K562 (cell line): ENCODE measurements around the gene MAGEA4. TPM values are rescaled to one million over a fixed set of nuclear protein-coding genes. Genes with fewer than 3 reads are reported as not detected.

Experiments used
- ATAC-seq: fragments of 200-7000 bp; cut with Tn5 transposase; 3 replicates; pipeline ENCODE4 v1.9.1; 2020; ENCODE audit warnings: moderate library complexity
- BruUV-seq: library from RNA; stranded (reverse); fragments of 400-500 nt; replicated peaks from 2 replicates; lab custom pipeline; 2021; lab: Mats Ljungman, UMichigan
- CTCF ChIA-PET: fragments of 300-600 bp; formaldehyde crosslinking; extraction: SDS; loops from one replicate; lab custom pipeline; 2021; ENCODE audit warnings: low intra/inter-chr PET ratio; lab: Yijun Ruan, JAX
- POLR2A ChIA-PET: fragments of 300-600, 350-650 bp; sonication (Branson Sonifier 250); formaldehyde crosslinking; extraction: SDS; loops from one replicate; lab custom pipeline; 2021; ENCODE audit warnings: antibody characterized with exemption, inconsistent platforms; lab: Yijun Ruan, JAX
- DNase-seq, 4 experiments: peaks; one replicate each; pipeline versions ENCODE4 v3.0.0 to v3.0.0-alpha.2; 2011 to 2018; ENCODE audit warnings: low spot score in 3 of 4, mixed read lengths in 3 of 4; ENCODE audit errors: extremely low read depth in 1 of 4
- FAIRE-seq: peaks from 2 replicates; lab custom pipeline; 2011; peaks lifted over from hg19 to GRCh38; lab: Jason Lieb, UNC
- H2AFZ ChIP-seq: 2 replicates; pipeline ENCODE4 v1.6.0; 2011; ENCODE audit warnings: low read depth, low read length, control low read depth, inconsistent platforms
- H3K27ac ChIP-seq: fragments of 200-600 bp; 3 replicates; pipeline ENCODE4 v1.8.0; 2011; ENCODE audit warnings: low read depth, mild to moderate bottlenecking, control low read depth, inconsistent platforms, low read length, moderate library complexity, mixed read lengths; ENCODE audit errors: extremely low read depth
- H3K27me3 ChIP-seq, 2 experiments: fragments of 300-600 bp in 1 of 2; 2 replicates in 1 of 2; 3 replicates in 1 of 2; pipeline versions ENCODE4 v1.6.0 to v1.8.0; 2011; ENCODE audit warnings: inconsistent platforms in 2 of 2, low read length in 2 of 2, mild to moderate bottlenecking in 1 of 2, mixed read lengths in 1 of 2, moderate library complexity in 1 of 2; ENCODE audit not compliant: control insufficient read depth in 2 of 2, insufficient read depth in 2 of 2
- H3K36me3 ChIP-seq: fragments of 300-600 bp; 3 replicates; pipeline ENCODE4 v1.8.0; 2011; ENCODE audit warnings: mild to moderate bottlenecking, low read length, inconsistent platforms; ENCODE audit not compliant: control insufficient read depth, insufficient read depth
- H3K4me1 ChIP-seq, 2 experiments: fragments of 200-600 bp in 1 of 2; replicated peaks in 1 of 2; 2 replicates in 1 of 2; 3 replicates in 1 of 2; pipeline versions ENCODE4 v1.5.1 to v1.8.0; 2011; ENCODE audit warnings: inconsistent platforms in 2 of 2, low read length in 2 of 2, mild to moderate bottlenecking in 1 of 2, mixed read lengths in 1 of 2, moderate library complexity in 1 of 2; ENCODE audit not compliant: control insufficient read depth in 2 of 2, insufficient read depth in 2 of 2
- H3K4me2 ChIP-seq: 2 replicates; pipeline ENCODE4 v1.6.1; 2011; ENCODE audit warnings: low read length, control low read depth, inconsistent platforms, mixed read lengths; ENCODE audit not compliant: insufficient read depth
- H3K4me3 ChIP-seq: fragments of 200-600 bp; sonication (generic), shearing (Covaris generic); 2 replicates; pipeline ENCODE4 v1.5.1; 2016; ENCODE audit warnings: control low read depth, inconsistent platforms
- H3K79me2 ChIP-seq: fragments of 200-600 bp; 3 replicates; pipeline ENCODE4 v1.8.0; 2011; ENCODE audit warnings: low read length, inconsistent platforms; ENCODE audit not compliant: control insufficient read depth, insufficient read depth
- H3K9ac ChIP-seq, 2 experiments: 2 replicates each; pipeline versions ENCODE4 v1.6.0 to v1.6.1; 2011; ENCODE audit warnings: low read depth in 2 of 2, low read length in 2 of 2, control low read depth in 1 of 2, inconsistent platforms in 1 of 2, mild to moderate bottlenecking in 1 of 2, mixed read lengths in 1 of 2; ENCODE audit not compliant: insufficient read depth in 1 of 2
- H3K9me1 ChIP-seq: one replicate; pipeline ENCODE4 v1.6.0; 2011; ENCODE audit warnings: inconsistent platforms, mild to moderate bottlenecking, low read length, moderate library complexity; ENCODE audit not compliant: control insufficient read depth, insufficient read depth
- H3K9me3 ChIP-seq: replicated peaks from 2 replicates; pipeline ENCODE4 v1.5.1; 2011; ENCODE audit warnings: low read depth, low read length, inconsistent platforms; ENCODE audit not compliant: control insufficient read depth, insufficient read depth
- H4K20me1 ChIP-seq: replicated peaks from 2 replicates; pipeline ENCODE4 v1.6.1; 2011; ENCODE audit warnings: low read length, inconsistent platforms, mixed read lengths; ENCODE audit not compliant: control insufficient read depth, insufficient read depth
- ELF4 ChIP-seq: fragments of 450-650 bp; formaldehyde crosslinking; IDR thresholded peaks from 2 replicates; pipeline ENCODE4 v1.4.0; 2022; ENCODE audit warnings: missing genetic modification characterization
- KDM4B ChIP-seq, 2 experiments: fragments of 450-650 bp in 1 of 2; sonication (generic) in 1 of 2; IDR thresholded peaks; 2 replicates each; pipeline ENCODE4 v1.6.1; 2016 to 2017; ENCODE audit warnings: borderline replicate concordance in 2 of 2, antibody characterized with exemption in 1 of 2, low read depth in 1 of 2, mild to moderate bottlenecking in 1 of 2
- MNT ChIP-seq, 2 experiments: fragments of 450-650 bp; conservative IDR thresholded peaks; 2 replicates each; pipeline ENCODE4 v1.6.1; 2017; ENCODE audit warnings: mild to moderate bottlenecking in 2 of 2, moderate library complexity in 2 of 2
- NRF1 ChIP-seq, 2 experiments: fragments of 450-650 bp; IDR thresholded peaks in 1 of 2; conservative IDR thresholded peaks in 1 of 2; 2 replicates each; pipeline ENCODE4 v1.6.1; 2014; ENCODE audit warnings: mild to moderate bottlenecking in 2 of 2
- POLR2AphosphoS2 ChIP-seq: IDR thresholded peaks from 2 replicates; pipeline ENCODE4 v1.6.1; 2012; ENCODE audit warnings: low read length, improper control_type of control experiment
- SMARCC2 ChIP-seq: fragments of 450-650 bp; IDR thresholded peaks from 2 replicates; pipeline ENCODE4 v1.6.1; 2017; ENCODE audit warnings: antibody characterized with exemption, moderate library complexity, mild to moderate bottlenecking, low read depth
- TBL1XR1 ChIP-seq, 2 experiments: IDR thresholded peaks; 2 replicates each; pipeline ENCODE4 v1.6.1; 2012; ENCODE audit warnings: improper control_type of control experiment in 2 of 2, low read length in 2 of 2, mild to moderate bottlenecking in 1 of 2
- TCF3 ChIP-seq: sonication (generic); formaldehyde crosslinking; IDR thresholded peaks from 2 replicates; pipeline ENCODE4 v1.4.0; 2020; ENCODE audit warnings: mild to moderate bottlenecking, missing genetic modification reagents
- UBTF ChIP-seq, 2 experiments: IDR thresholded peaks; 2 replicates each; pipeline ENCODE4 v1.6.1; 2012; ENCODE audit warnings: improper control_type of control experiment in 2 of 2, low read depth in 2 of 2, low read length in 2 of 2, borderline replicate concordance in 1 of 2
- XRCC3 ChIP-seq: fragments of 450-650 bp; IDR thresholded peaks from 2 replicates; pipeline ENCODE4 v1.6.1; 2017; ENCODE audit warnings: mild to moderate bottlenecking, moderate library complexity
- ZBTB43 ChIP-seq: sonication (generic); formaldehyde crosslinking; IDR thresholded peaks from 2 replicates; pipeline ENCODE4 v1.8.0; 2023; ENCODE audit warnings: mild to moderate bottlenecking, missing genetic modification reagents
- ZKSCAN1 ChIP-seq: fragments of 150-350 bp; IDR thresholded peaks from 2 replicates; pipeline ENCODE4 v1.6.1; 2016; ENCODE audit warnings: low read depth, low read length
- ZNF583 ChIP-seq: fragments of 250-450 bp; sonication (Bioruptor Pico); IDR thresholded peaks from 2 replicates; pipeline ENCODE4 v1.4.0; 2020
- WGBS: fragments of 100-300 bp; shearing (Covaris generic); methylation state at CpG from one replicate; pipeline ENCODE4 v1.1.6; 2016; ENCODE audit warnings: low coverage, mixed read lengths; ENCODE audit not compliant: insufficient coverage; ENCODE audit errors: missing lambda C conversion rate; 5-methylcytosine and 5-hydroxymethylcytosine counted together
- in situ Hi-C: fragments of 300-500 bp; cut with MboI; formaldehyde crosslinking; loops from 4 replicates; pipeline ENCODE4 v1.15.0; 2018; ENCODE audit warnings: inconsistent platforms, mixed read lengths
- intact Hi-C: fragments of 100-400 bp; cut with micrococcal nuclease; formaldehyde crosslinking; loops from 2 replicates; pipeline ENCODE4 v1.14.2; 2022
- polyA plus RNA-seq, 8 experiments: library from polyadenylated mRNA; depleted of rRNA in 4 of 8; stranded (reverse) in 5 of 8; unstranded in 3 of 8; fragments of >200 nt; fragmentation: Nextera tagmentation in 2 of 8; fragmentation: Illumina TruSeq in 1 of 8; extraction: Ambion mirVana in 2 of 8; extraction: Trizol in 1 of 8; gene quantifications; 2 replicates each; pipeline versions ENCODE4 v1.2.1 to v1.2.3, GENCODE V29; 2011 to 2014; ENCODE audit warnings: inconsistent platforms in 1 of 8, missing spikeins in 1 of 8
- total RNA-seq, 7 experiments: library from RNA; depleted of rRNA in 6 of 7; stranded (reverse); fragments of >200 nt in 6 of 7; fragmentation: Illumina TruSeq in 2 of 7; extraction: Trizol in 2 of 7; gene quantifications; 2 replicates each; pipeline versions ENCODE4 v1.2.1 to v1.2.3, GENCODE V29; 2011 to 2021; ENCODE audit warnings: low replicate concordance in 1 of 7
- TF ChIP-seq, protein P1 (sequence below): fragments of 200-400 bp; formaldehyde crosslinking; IDR thresholded peaks from 2 replicates; pipeline ENCODE4 v1.6.1; 2017; ENCODE audit warnings: mild to moderate bottlenecking, low read depth, low read length, moderate library complexity

Gene MAGEA4
- total and polyA plus RNA-seq, 9 of the 15 experiments (the other 6 are each of a cell fraction or from before 2014, with no cell fraction given) = 0.42 to 1.9 (median 0.69) TPM

DNA sequence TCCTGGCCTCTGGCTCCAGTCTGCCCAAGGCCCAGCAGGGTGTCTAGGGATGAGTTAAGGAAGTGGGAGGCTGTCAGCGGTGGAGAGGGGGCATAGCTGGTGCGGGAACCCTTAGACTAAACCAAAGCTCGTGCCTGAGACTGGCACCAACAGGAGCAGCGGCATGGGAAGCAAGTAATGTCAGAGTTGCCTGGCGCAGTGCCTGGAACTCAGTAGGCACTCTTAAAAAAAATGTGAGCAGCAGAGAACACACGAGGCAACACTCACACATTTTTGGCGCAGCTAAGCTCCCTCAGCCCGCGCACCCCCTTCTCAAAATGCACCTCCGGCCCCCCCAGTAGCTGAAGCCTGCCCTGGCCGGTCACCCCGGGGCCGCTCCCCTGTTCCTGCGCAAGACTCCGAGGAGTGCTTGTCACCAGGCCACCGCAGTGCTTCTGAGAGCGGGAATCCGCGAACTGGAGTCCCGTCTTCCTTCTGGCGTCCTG, 61.2 kb downstream of the MAGEA4 start:
- peaks cover 35% of the 10 kb centered on the region for H3K36me3 ChIP-seq
- in situ Hi-C loops (no loop called here), intact Hi-C loops (loop anchor here (5.0 to 10.0 kb wide), 3 partner anchors 151 to 368 kb away; no protein-coding TSS in a partner anchor)
- H3K9me1 ChIP-seq = peaks cover 2% of the 10 kb centered on the region
- no peaks in the 10 kb centered on the region for H3K27me3 ChIP-seq
- H2AFZ ChIP-seq = peak overlapping the region; percentile 40; the same call in 1 of the 2 replicates
- H4K20me1 ChIP-seq = peaks cover 17% of the 10 kb centered on the region
- H3K9ac ChIP-seq = peak overlapping the region; percentile 83 to 92
- peak overlapping the region; percentile 98 for H3K4me2 ChIP-seq
- POLR2A ChIA-PET = interaction anchor here (0.8 to 4.4 kb wide), 13 partner anchors 10 to 416 kb away, joined by 3 to 45 read pairs (median 5); no protein-coding TSS in a partner anchor
- peak overlapping the region; percentile 83 for H3K27ac ChIP-seq
- H3K4me3 ChIP-seq = peak overlapping the region; percentile 93
- ATAC-seq (peak; percentile 44), FAIRE-seq (no peak), DNase-seq (peak in 3 of 4 experiments; percentile 23 to 47 (median 38))
- CTCF ChIA-PET = interaction anchor here (0.7 to 0.9 kb wide), 2 partner anchors 155 to 191 kb away, joined by 3 read pairs; no protein-coding TSS in a partner anchor
- BruUV-seq = no TSS peak
- H3K79me2 ChIP-seq = peaks cover 85% of the 10 kb centered on the region
- peaks cover 20 to 26% of the 10 kb centered on the region in 2 experiments; a peak in 4 of 5 replicates for H3K4me1 ChIP-seq
- WGBS = 0% methylated on average over 11 of the region's 21 CpGs
- H3K9me3 ChIP-seq = no peaks in the 10 kb centered on the region
- TF ChIP-seq, protein P1, sequence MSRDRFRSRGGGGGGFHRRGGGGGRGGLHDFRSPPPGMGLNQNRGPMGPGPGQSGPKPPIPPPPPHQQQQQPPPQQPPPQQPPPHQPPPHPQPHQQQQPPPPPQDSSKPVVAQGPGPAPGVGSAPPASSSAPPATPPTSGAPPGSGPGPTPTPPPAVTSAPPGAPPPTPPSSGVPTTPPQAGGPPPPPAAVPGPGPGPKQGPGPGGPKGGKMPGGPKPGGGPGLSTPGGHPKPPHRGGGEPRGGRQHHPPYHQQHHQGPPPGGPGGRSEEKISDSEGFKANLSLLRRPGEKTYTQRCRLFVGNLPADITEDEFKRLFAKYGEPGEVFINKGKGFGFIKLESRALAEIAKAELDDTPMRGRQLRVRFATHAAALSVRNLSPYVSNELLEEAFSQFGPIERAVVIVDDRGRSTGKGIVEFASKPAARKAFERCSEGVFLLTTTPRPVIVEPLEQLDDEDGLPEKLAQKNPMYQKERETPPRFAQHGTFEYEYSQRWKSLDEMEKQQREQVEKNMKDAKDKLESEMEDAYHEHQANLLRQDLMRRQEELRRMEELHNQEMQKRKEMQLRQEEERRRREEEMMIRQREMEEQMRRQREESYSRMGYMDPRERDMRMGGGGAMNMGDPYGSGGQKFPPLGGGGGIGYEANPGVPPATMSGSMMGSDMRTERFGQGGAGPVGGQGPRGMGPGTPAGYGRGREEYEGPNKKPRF = no peak
- TF ChIP-seq NRF1 (conservative IDR thresholded peaks at IDR 0.05 in 1 of 2, IDR thresholded peaks at IDR 0.05 in 1 of 2) (peak in 1 of 2 experiments; percentile 22; a peak in 2 of 4 replicates), SMARCC2 (no peak), KDM4B (IDR thresholded peaks at IDR 0.05; ENCODE audit: borderline replicate concordance in 2 of 2, low read depth in 1 of 2) (0 out of 4 replicates have a peak, but pooled peaks of 1 of the 2 experiments have one; percentile 17), ZKSCAN1 (no peak), ELF4 (CRISPR knock-in tag) (no peak), POLR2AphosphoS2 (no peak), TCF3 (no peak), ZNF583 (no peak), ZBTB43 (no peak), MNT (conservative IDR thresholded peaks at IDR 0.05) (no peak), UBTF (IDR thresholded peaks at IDR 0.05; ENCODE audit: borderline replicate concordance in 1 of 2, low read depth in 2 of 2, low read length in 2 of 2) (0 out of 4 replicates have a peak, but pooled peaks of 1 of the 2 experiments have one; percentile 23), XRCC3 (no peak), TBL1XR1 (IDR thresholded peaks at IDR 0.05; ENCODE audit: low read length in 2 of 2) (no peak)
